K562 (cell line): ENCODE results near the gene GAB2. TPM values are rescaled to one million over a fixed set of nuclear protein-coding genes. Genes with fewer than 3 reads are reported as not detected.

Experiments used
- ATAC-seq: fragments of 200-7000 bp; cut with Tn5 transposase; 3 replicates; pipeline ENCODE4 v1.9.1; 2020; ENCODE audit warnings: moderate library complexity
- BruUV-seq: library from RNA; stranded (reverse); fragments of 400-500 nt; replicated peaks from 2 replicates; lab custom pipeline; 2021; lab: Mats Ljungman, UMichigan
- CTCF ChIA-PET: fragments of 300-600 bp; formaldehyde crosslinking; extraction: SDS; loops from one replicate; lab custom pipeline; 2021; ENCODE audit warnings: low intra/inter-chr PET ratio; lab: Yijun Ruan, JAX
- POLR2A ChIA-PET: fragments of 300-600, 350-650 bp; sonication (Branson Sonifier 250); formaldehyde crosslinking; extraction: SDS; loops from one replicate; lab custom pipeline; 2021; ENCODE audit warnings: antibody characterized with exemption, inconsistent platforms; lab: Yijun Ruan, JAX
- DNase-seq, 4 experiments: peaks; one replicate each; pipeline versions ENCODE4 v3.0.0 to v3.0.0-alpha.2; 2011 to 2018; ENCODE audit warnings: low spot score in 3 of 4, mixed read lengths in 3 of 4; ENCODE audit errors: extremely low read depth in 1 of 4
- FAIRE-seq: peaks from 2 replicates; lab custom pipeline; 2011; peaks lifted over from hg19 to GRCh38; lab: Jason Lieb, UNC
- H2AFZ ChIP-seq: 2 replicates; pipeline ENCODE4 v1.6.0; 2011; ENCODE audit warnings: low read depth, low read length, control low read depth, inconsistent platforms
- H3K27ac ChIP-seq: fragments of 200-600 bp; 3 replicates; pipeline ENCODE4 v1.8.0; 2011; ENCODE audit warnings: low read depth, mild to moderate bottlenecking, control low read depth, inconsistent platforms, low read length, moderate library complexity, mixed read lengths; ENCODE audit errors: extremely low read depth
- H3K27me3 ChIP-seq, 2 experiments: fragments of 300-600 bp in 1 of 2; 2 replicates in 1 of 2; 3 replicates in 1 of 2; pipeline versions ENCODE4 v1.6.0 to v1.8.0; 2011; ENCODE audit warnings: inconsistent platforms in 2 of 2, low read length in 2 of 2, mild to moderate bottlenecking in 1 of 2, mixed read lengths in 1 of 2, moderate library complexity in 1 of 2; ENCODE audit not compliant: control insufficient read depth in 2 of 2, insufficient read depth in 2 of 2
- H3K36me3 ChIP-seq: fragments of 300-600 bp; 3 replicates; pipeline ENCODE4 v1.8.0; 2011; ENCODE audit warnings: mild to moderate bottlenecking, low read length, inconsistent platforms; ENCODE audit not compliant: control insufficient read depth, insufficient read depth
- H3K4me1 ChIP-seq, 2 experiments: fragments of 200-600 bp in 1 of 2; replicated peaks in 1 of 2; 2 replicates in 1 of 2; 3 replicates in 1 of 2; pipeline versions ENCODE4 v1.5.1 to v1.8.0; 2011; ENCODE audit warnings: inconsistent platforms in 2 of 2, low read length in 2 of 2, mild to moderate bottlenecking in 1 of 2, mixed read lengths in 1 of 2, moderate library complexity in 1 of 2; ENCODE audit not compliant: control insufficient read depth in 2 of 2, insufficient read depth in 2 of 2
- H3K4me2 ChIP-seq: 2 replicates; pipeline ENCODE4 v1.6.1; 2011; ENCODE audit warnings: low read length, control low read depth, inconsistent platforms, mixed read lengths; ENCODE audit not compliant: insufficient read depth
- H3K4me3 ChIP-seq: fragments of 200-600 bp; sonication (generic), shearing (Covaris generic); 2 replicates; pipeline ENCODE4 v1.5.1; 2016; ENCODE audit warnings: control low read depth, inconsistent platforms
- H3K79me2 ChIP-seq: fragments of 200-600 bp; 3 replicates; pipeline ENCODE4 v1.8.0; 2011; ENCODE audit warnings: low read length, inconsistent platforms; ENCODE audit not compliant: control insufficient read depth, insufficient read depth
- H3K9ac ChIP-seq, 2 experiments: 2 replicates each; pipeline versions ENCODE4 v1.6.0 to v1.6.1; 2011; ENCODE audit warnings: low read depth in 2 of 2, low read length in 2 of 2, control low read depth in 1 of 2, inconsistent platforms in 1 of 2, mild to moderate bottlenecking in 1 of 2, mixed read lengths in 1 of 2; ENCODE audit not compliant: insufficient read depth in 1 of 2
- H3K9me1 ChIP-seq: one replicate; pipeline ENCODE4 v1.6.0; 2011; ENCODE audit warnings: inconsistent platforms, mild to moderate bottlenecking, low read length, moderate library complexity; ENCODE audit not compliant: control insufficient read depth, insufficient read depth
- H3K9me3 ChIP-seq: replicated peaks from 2 replicates; pipeline ENCODE4 v1.5.1; 2011; ENCODE audit warnings: low read depth, low read length, inconsistent platforms; ENCODE audit not compliant: control insufficient read depth, insufficient read depth
- H4K20me1 ChIP-seq: replicated peaks from 2 replicates; pipeline ENCODE4 v1.6.1; 2011; ENCODE audit warnings: low read length, inconsistent platforms, mixed read lengths; ENCODE audit not compliant: control insufficient read depth, insufficient read depth
- PRDM10 ChIP-seq: fragments of 450-650 bp; IDR thresholded peaks from 2 replicates; pipeline ENCODE4 v1.6.1; 2018; ENCODE audit not compliant: partially characterized antibody
- TCF7 ChIP-seq: sonication (generic); IDR thresholded peaks from 2 replicates; pipeline ENCODE4 v1.6.1; 2016; ENCODE audit warnings: antibody characterized with exemption, borderline replicate concordance
- WGBS: fragments of 100-300 bp; shearing (Covaris generic); methylation state at CpG from one replicate; pipeline ENCODE4 v1.1.6; 2016; ENCODE audit warnings: low coverage, mixed read lengths; ENCODE audit not compliant: insufficient coverage; ENCODE audit errors: missing lambda C conversion rate; 5-methylcytosine and 5-hydroxymethylcytosine counted together
- in situ Hi-C: fragments of 300-500 bp; cut with MboI; formaldehyde crosslinking; loops from 4 replicates; pipeline ENCODE4 v1.15.0; 2018; ENCODE audit warnings: inconsistent platforms, mixed read lengths
- intact Hi-C: fragments of 100-400 bp; cut with micrococcal nuclease; formaldehyde crosslinking; loops from 2 replicates; pipeline ENCODE4 v1.14.2; 2022
- polyA plus RNA-seq, 8 experiments: library from polyadenylated mRNA; depleted of rRNA in 4 of 8; stranded (reverse) in 5 of 8; unstranded in 3 of 8; fragments of >200 nt; fragmentation: Nextera tagmentation in 2 of 8; fragmentation: Illumina TruSeq in 1 of 8; extraction: Ambion mirVana in 2 of 8; extraction: Trizol in 1 of 8; gene quantifications; 2 replicates each; pipeline versions ENCODE4 v1.2.1 to v1.2.3, GENCODE V29; 2011 to 2014; ENCODE audit warnings: inconsistent platforms in 1 of 8, missing spikeins in 1 of 8
- total RNA-seq, 7 experiments: library from RNA; depleted of rRNA in 6 of 7; stranded (reverse); fragments of >200 nt in 6 of 7; fragmentation: Illumina TruSeq in 2 of 7; extraction: Trizol in 2 of 7; gene quantifications; 2 replicates each; pipeline versions ENCODE4 v1.2.1 to v1.2.3, GENCODE V29; 2011 to 2021; ENCODE audit warnings: low replicate concordance in 1 of 7

The GAB2 gene
- total and polyA plus RNA-seq, 9 of the 15 experiments (the other 6 are each of a cell fraction or from before 2014, with no cell fraction given) = 2.3 to 35.2 (median 16.1) TPM

GRCh38 chr11:78346799-78347198, 70.8 kb downstream of the GAB2 start:
- TF ChIP-seq TCF7 (no peak), PRDM10 (peak; percentile 89)
- BruUV-seq = no TSS peak
- in situ Hi-C loops = no loop called here

More at GRCh38 chr11:78346799-78347198, 70.8 kb downstream of the GAB2 start:
- CTCF ChIA-PET = no interaction called here
- no peaks in the 10 kb centered on the region for H3K27me3 ChIP-seq
- no peaks in the 10 kb centered on the region for H3K9me1 ChIP-seq
- H3K4me2 ChIP-seq = no peak overlapping the region
- peaks cover 2 to 60% of the 10 kb centered on the region in 2 experiments for H3K4me1 ChIP-seq
- no peak overlapping the region for H2AFZ ChIP-seq
- FAIRE-seq = no peak
- POLR2A ChIA-PET = interaction anchor here (1.3 to 2.4 kb wide), 2 partner anchors 12 to 69 kb away, joined by 4 to 7 read pairs; no protein-coding TSS in a partner anchor
- no peak overlapping the region for H3K4me3 ChIP-seq
- no peaks in the 10 kb centered on the region for H3K36me3 ChIP-seq
- no peak overlapping the region; the same call in 2 of the 3 replicates for H3K27ac ChIP-seq
- ATAC-seq = no peak
- intact Hi-C loops = no loop called here
- no peak for DNase-seq
- WGBS = 6% methylated on average over 1 of the region's 1 CpG
- no peak overlapping the region for H3K9ac ChIP-seq
- H4K20me1 ChIP-seq = no peaks in the 10 kb centered on the region
- H3K79me2 ChIP-seq = peaks cover 84% of the 10 kb centered on the region
- no peaks in the 10 kb centered on the region for H3K9me3 ChIP-seq
